Suprapubic skin (tissue), 4 donors: ENCODE measurements around the gene RASGEF1C. TPM values are rescaled to one million over a fixed set of nuclear protein-coding genes. Genes with fewer than 3 reads are reported as not detected.

Experiments
- DNase-seq, 2 donors: peaks; one replicate each; pipeline ENCODE4 v3.0.0-alpha.2; 2019; ENCODE audit warnings: low spot score in 2 of 2
- H3K27ac ChIP-seq: fragments of 200-600 bp; sonication (generic); one replicate; pipeline ENCODE4 v1.5.1; 2019
- H3K27me3 ChIP-seq: fragments of 200-600 bp; sonication (generic); one replicate; pipeline ENCODE4 v1.5.1; 2019
- H3K36me3 ChIP-seq: fragments of 200-600 bp; sonication (generic); one replicate; pipeline ENCODE4 v1.5.1; 2019
- H3K4me1 ChIP-seq: fragments of 200-600 bp; sonication (generic); one replicate; pipeline ENCODE4 v1.5.1; 2019
- H3K4me3 ChIP-seq: fragments of 200-600 bp; sonication (generic); one replicate; pipeline ENCODE4 v1.5.1; 2019; ENCODE audit warnings: mild to moderate bottlenecking
- H3K9me3 ChIP-seq: fragments of 200-600 bp; sonication (generic); one replicate; pipeline ENCODE4 v1.5.1; 2019
- EP300 ChIP-seq: sonication (generic); formaldehyde crosslinking; IDR thresholded peaks from one replicate; pipeline ENCODE4 v1.6.1; 2017; ENCODE audit warnings: antibody characterized with exemption
- POLR2A ChIP-seq, 2 donors: fragments of 450-650 bp; IDR thresholded peaks; one replicate each; pipeline ENCODE4 v1.6.1; 2017; ENCODE audit warnings: antibody characterized with exemption in 2 of 2, mild to moderate bottlenecking in 2 of 2, moderate library complexity in 2 of 2
- POLR2AphosphoS5 ChIP-seq, 3 donors: sonication (generic); formaldehyde crosslinking; IDR thresholded peaks; one replicate each; pipeline ENCODE4 v1.6.1; 2017; ENCODE audit warnings: antibody characterized with exemption in 3 of 3
- WGBS: methylation state at CpG from one replicate; pipeline ENCODE4 v1.1.5; 2018; 5-methylcytosine and 5-hydroxymethylcytosine counted together
- total RNA-seq, 4 donors: library from RNA; depleted of rRNA; stranded (reverse); fragments of >200 nt; gene quantifications; one replicate each; pipeline ENCODE4 v1.1.0, GENCODE V29; 2016
- TF ChIP-seq, protein P1 (sequence below), 2 donors: fragments of 200-600 bp in 1 of 2; fragments of 450-650 bp in 1 of 2; sonication (generic) in 1 of 2; IDR thresholded peaks; one replicate each; pipeline ENCODE4 v1.5.1; 2016 to 2019; ENCODE audit warnings: antibody characterized with exemption in 2 of 2, mild to moderate bottlenecking in 1 of 2, moderate library complexity in 1 of 2

RASGEF1C gene
- total RNA-seq, 4 donors from 2014 or later = 0.64 to 0.89 (median 0.81) TPM

DNA sequence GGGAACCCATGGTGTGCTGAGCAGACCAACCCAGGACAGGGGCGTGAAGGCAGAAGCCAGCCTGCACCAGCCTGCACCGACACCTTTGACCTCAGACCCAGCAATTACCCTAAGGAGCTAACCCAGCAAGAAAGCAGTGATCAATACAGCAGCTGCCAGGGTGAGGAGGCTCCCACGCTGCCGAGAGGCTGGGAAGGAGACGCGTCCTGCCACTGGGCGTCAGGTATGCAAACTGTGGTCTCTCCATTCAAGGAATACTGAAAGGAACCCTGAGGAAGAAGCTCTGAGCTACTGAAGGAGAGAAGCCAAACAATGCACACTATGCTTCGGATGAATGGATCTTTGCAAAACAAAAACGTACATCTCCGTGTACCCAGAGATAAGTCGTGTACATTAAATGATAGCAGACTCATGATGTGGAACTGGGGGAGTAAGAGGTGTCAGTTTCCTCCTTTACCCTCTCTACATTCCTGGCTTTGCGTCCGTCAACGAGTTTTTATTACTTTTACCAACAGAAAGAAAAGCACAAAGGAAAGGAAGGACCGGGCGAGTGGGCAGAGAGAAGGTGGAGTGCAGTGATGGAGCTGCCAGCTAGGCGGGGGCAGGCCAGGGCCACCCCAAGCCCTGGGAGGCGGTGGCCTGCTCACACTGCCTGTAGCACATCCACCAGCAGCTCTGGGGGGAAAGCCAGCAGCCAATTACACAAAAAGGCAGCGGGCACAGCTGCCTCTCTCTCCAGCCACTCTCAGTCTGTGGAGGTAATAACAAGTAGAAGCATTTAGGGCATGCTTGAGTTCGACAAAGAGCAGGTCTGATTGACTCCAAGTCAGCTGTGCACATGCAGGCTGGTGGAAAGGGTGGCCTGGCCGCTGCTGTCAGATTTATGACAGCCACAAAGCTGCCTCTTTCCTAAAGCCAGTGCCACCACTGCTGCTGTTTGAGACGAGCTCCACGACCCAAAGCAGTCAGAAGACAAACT lies 29.3 kb downstream of the RASGEF1C start:
- Histone ChIP-seq H3K9me3 (no peaks in the 10 kb centered on the region), H3K4me3 (no peak overlapping the region), H3K27me3 (peaks cover 13% of the 10 kb centered on the region), H3K36me3 (no peaks in the 10 kb centered on the region), H3K4me1 (no peaks in the 10 kb centered on the region), H3K27ac (no peak overlapping the region)
- TF ChIP-seq, protein P1, sequence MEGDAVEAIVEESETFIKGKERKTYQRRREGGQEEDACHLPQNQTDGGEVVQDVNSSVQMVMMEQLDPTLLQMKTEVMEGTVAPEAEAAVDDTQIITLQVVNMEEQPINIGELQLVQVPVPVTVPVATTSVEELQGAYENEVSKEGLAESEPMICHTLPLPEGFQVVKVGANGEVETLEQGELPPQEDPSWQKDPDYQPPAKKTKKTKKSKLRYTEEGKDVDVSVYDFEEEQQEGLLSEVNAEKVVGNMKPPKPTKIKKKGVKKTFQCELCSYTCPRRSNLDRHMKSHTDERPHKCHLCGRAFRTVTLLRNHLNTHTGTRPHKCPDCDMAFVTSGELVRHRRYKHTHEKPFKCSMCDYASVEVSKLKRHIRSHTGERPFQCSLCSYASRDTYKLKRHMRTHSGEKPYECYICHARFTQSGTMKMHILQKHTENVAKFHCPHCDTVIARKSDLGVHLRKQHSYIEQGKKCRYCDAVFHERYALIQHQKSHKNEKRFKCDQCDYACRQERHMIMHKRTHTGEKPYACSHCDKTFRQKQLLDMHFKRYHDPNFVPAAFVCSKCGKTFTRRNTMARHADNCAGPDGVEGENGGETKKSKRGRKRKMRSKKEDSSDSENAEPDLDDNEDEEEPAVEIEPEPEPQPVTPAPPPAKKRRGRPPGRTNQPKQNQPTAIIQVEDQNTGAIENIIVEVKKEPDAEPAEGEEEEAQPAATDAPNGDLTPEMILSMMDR (IDR thresholded peaks at IDR 0.05) = no peak
- TF ChIP-seq POLR2AphosphoS5 (IDR thresholded peaks at IDR 0.05) (no peak), POLR2A (IDR thresholded peaks at IDR 0.05) (no peak), EP300 (no peak)
- WGBS = 49% methylated on average over 21 of the region's 23 CpGs
- peak in 1 of 2 donors; percentile 69 for DNase-seq

DNA sequence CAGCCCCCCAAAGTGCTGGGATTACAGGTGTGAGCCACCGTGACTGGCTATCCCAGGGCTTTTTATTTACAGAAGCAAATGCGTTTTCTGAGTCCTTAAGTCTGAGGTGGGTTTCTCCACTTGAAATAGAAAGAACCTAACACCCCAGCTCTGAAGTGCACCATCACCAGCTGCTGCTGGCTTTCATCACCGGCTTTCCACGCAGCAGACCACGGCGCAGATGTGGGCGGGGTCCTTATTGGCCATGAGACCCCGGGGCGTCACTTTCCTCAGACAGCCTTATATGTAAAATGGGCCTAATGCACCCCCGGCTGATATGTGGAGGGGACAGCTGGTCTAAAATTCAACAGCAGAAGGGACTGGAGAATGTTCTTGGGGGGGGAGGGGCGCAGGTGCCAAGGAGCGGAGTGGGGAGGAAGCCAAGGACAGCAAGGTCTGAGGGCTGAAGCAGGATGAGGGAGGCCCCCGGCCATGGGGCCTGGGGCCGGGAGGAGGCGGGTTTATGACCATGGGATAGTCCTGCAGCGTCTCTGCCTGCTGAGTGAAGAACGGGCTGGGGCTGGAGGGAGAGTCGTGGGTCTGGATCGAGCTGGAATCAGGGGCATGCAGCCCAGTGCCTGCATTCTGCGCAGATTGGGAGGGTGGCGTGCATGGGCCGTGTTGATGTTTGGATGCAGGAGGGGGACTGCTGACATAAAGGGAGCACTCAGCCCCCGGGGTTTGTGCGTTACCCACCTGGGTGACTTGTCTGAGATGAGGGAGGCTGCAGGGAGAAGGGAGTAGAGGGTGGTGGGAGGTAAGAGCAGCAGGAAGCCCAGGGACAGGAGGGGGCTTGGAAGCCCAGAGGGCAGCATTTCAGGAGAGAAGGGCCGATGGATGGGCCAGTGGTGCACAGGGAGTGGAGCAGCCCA lies 30.2 kb downstream of the RASGEF1C start:
- Histone ChIP-seq H3K4me3 (no peak overlapping the region), H3K9me3 (no peaks in the 10 kb centered on the region), H3K27ac (no peak overlapping the region), H3K36me3 (no peaks in the 10 kb centered on the region), H3K4me1 (no peaks in the 10 kb centered on the region), H3K27me3 (peaks cover 13% of the 10 kb centered on the region)
- 63% methylated on average over 20 of the region's 25 CpGs for WGBS
- peak in 1 of 2 donors; percentile 75 for DNase-seq
- TF ChIP-seq POLR2AphosphoS5 (IDR thresholded peaks at IDR 0.05) (no peak), POLR2A (IDR thresholded peaks at IDR 0.05) (no peak), EP300 (no peak)
- TF ChIP-seq, protein P1 (IDR thresholded peaks at IDR 0.05) = no peak

DNA sequence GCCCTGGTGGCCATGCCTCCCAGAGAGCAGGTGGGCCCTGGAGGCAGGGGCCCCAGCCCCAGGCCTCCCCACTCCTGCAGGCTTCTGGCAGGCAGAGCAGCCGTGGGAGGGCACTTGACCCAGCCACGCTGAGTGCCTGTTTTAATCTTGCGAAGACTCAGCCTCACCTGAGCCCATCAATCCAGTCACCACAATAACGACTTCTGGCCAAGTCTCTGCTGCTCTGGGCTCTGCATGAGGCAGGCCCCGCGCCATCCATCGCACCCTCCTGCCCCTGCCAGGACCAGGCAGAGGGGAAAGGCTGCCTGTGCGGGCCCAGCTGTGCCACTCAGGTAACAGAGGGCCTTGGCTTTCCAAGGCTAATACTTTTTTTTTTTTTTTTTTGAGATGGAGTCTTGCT lies 32.8 kb downstream of the RASGEF1C start:
- TF ChIP-seq EP300 (no peak), POLR2A (IDR thresholded peaks at IDR 0.05) (no peak), POLR2AphosphoS5 (IDR thresholded peaks at IDR 0.05) (no peak)
- TF ChIP-seq, protein P1 (IDR thresholded peaks at IDR 0.05) = no peak
- Histone ChIP-seq H3K4me3 (no peak overlapping the region), H3K4me1 (peaks cover 9% of the 10 kb centered on the region), H3K36me3 (no peaks in the 10 kb centered on the region), H3K9me3 (no peaks in the 10 kb centered on the region), H3K27me3 (peaks cover 18% of the 10 kb centered on the region), H3K27ac (no peak overlapping the region)
- DNase-seq = peak in 1 of 2 donors; percentile 41
- 94% methylated on average over 8 of the region's 8 CpGs for WGBS

DNA sequence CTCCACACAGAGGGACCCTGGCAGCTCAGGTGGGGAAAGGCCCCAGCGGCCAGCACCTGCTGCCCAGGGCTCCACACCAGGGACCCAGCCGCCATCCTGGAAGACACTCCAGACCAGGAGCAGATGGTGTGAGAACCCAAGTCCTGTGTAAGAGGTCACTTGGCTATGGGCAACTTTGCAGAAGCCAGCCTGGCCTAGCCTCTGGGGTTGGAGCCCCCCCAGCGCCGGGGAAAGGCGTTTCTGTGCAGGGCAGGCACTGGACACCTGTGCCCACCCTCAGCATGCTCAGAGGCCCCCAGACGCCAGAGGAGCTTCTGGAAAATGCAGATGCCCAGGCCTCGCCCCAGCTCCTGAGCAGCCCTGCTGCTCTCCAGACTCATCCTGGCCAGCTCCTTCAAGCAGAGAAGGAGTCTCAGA lies 34.0 kb downstream of the RASGEF1C start:
- peaks cover 11% of the 10 kb centered on the region for H3K4me1 ChIP-seq
- H3K27ac ChIP-seq = no peak overlapping the region
- no peaks in the 10 kb centered on the region for H3K36me3 ChIP-seq
- no peaks in the 10 kb centered on the region for H3K9me3 ChIP-seq
- no CpG with 5 or more reads among the region's 7 CpGs for WGBS
- H3K27me3 ChIP-seq = peaks cover 25% of the 10 kb centered on the region
- no peak for DNase-seq
- TF ChIP-seq POLR2AphosphoS5 (IDR thresholded peaks at IDR 0.05) (no peak), EP300 (no peak), POLR2A (IDR thresholded peaks at IDR 0.05) (no peak)
- TF ChIP-seq, protein P1 (IDR thresholded peaks at IDR 0.05) = no peak
- no peak overlapping the region for H3K4me3 ChIP-seq
